SH-SY5Y (cell line): ENCODE measurements around the gene DIP2C.

Experiments used
- GATA2 ChIP-seq: IDR thresholded peaks from 2 replicates; pipeline ENCODE4 v1.6.1; 2011; ENCODE audit warnings: mild to moderate bottlenecking, low read depth, low read length
- GATA3 ChIP-seq: IDR thresholded peaks from 2 replicates; pipeline ENCODE4 v1.6.1; 2011; ENCODE audit warnings: low read depth, mild to moderate bottlenecking, low read length, moderate library complexity

DNA sequence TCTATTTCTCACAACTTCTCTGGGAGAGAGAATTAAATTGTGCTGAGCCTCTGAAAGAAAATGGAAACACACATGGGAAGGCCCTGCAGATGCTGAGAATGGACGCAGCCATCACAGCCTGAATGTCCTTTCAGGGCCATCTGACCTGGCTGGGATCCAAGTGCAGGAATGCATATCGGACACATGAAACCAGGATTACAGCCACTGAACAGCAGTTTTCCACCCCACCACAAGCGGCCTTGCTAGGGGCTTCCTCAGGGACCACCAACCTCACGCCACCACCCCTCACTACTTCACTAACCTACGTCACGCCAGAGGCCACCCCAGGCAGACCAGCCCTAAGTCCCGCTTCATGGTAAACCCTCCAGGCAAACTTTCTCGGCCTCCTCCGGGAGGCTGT is 103.3 kb downstream of the DIP2C start:
- no peak for TF ChIP-seq GATA2
- TF ChIP-seq GATA3 = no peak
